Measurements from ENCODE around the gene SLC12A8. TPM values are rescaled to one million over a fixed set of nuclear protein-coding genes. Genes with fewer than 3 reads are reported as not detected.
A peak's percentile ranks its signal among the peaks of the same experiment; 100 is the strongest.

Gene SLC12A8
- total and polyA plus RNA-seq, 10 of the 15 experiments (the other 5 are each of a cell fraction or from before 2014, with no cell fraction given): 2.5 to 71.6 (median 50.1) TPM

GRCh38 chr3:125141596-125142419, 70.7 kb downstream of the SLC12A8 start (continued):
- TF ChIP-seq CEBPZ (IDR thresholded peaks at IDR 0.05; ENCODE audit: low read depth, low read length): no peak
- peak; percentile 23; the same call in 1 of the 2 replicates for TF ChIP-seq SMC3 (IDR thresholded peaks at IDR 0.05; ENCODE audit: borderline replicate concordance, low read length)
- TF ChIP-seq USF2 (IDR thresholded peaks at IDR 0.05; ENCODE audit: borderline replicate concordance, low read depth, low read length): no peak
- peak in 1 of 2 experiments; percentile 96; a peak in 2 of 4 replicates for TF ChIP-seq ETV6 (conservative IDR thresholded peaks at IDR 0.05 in 1 of 2, IDR thresholded peaks at IDR 0.05 in 1 of 2; ENCODE audit: borderline replicate concordance in 1 of 2, low read depth in 1 of 2)
- no peak for TF ChIP-seq YBX1 (IDR thresholded peaks at IDR 0.05)
- TF ChIP-seq PRDM15 (CRISPR knock-in tag; IDR thresholded peaks at IDR 0.05): no peak
- TF ChIP-seq CREM (IDR thresholded peaks at IDR 0.05; ENCODE audit: low read depth): peak; percentile 94
- peak; percentile 92 for TF ChIP-seq ZNF687 (IDR thresholded peaks at IDR 0.05)
- TF ChIP-seq CHD2 (IDR thresholded peaks at IDR 0.05; ENCODE audit: borderline replicate concordance, low read depth, low read length): peak; percentile 53; the same call in 1 of the 2 replicates
- TF ChIP-seq NFYA (IDR thresholded peaks at IDR 0.05; ENCODE audit: borderline replicate concordance, low read depth, low read length): no peak
- TF ChIP-seq CBFB (IDR thresholded peaks at IDR 0.05; ENCODE audit: low read depth): peak; percentile 97
- TF ChIP-seq SUPT20H (IDR thresholded peaks at IDR 0.05; ENCODE audit: borderline replicate concordance, control insufficient read depth, low read depth, low read length): no peak
- no peak for TF ChIP-seq NFYB (IDR thresholded peaks at IDR 0.05; ENCODE audit: insufficient read depth, low read depth, low read length)
- TF ChIP-seq SIX5 (IDR thresholded peaks at IDR 0.05; ENCODE audit: low read depth, low read length, severe bottlenecking): no peak
- peak; percentile 92 for TF ChIP-seq POU2F2 (IDR thresholded peaks at IDR 0.05; ENCODE audit: borderline replicate concordance, low read depth, low read length)
- no peak for TF ChIP-seq CHD4 (IDR thresholded peaks at IDR 0.05)
